ENCODE measurements around the gene RNASEL. TPM values are rescaled to one million over a fixed set of nuclear protein-coding genes. Genes with fewer than 3 reads are reported as not detected.

Gene RNASEL
- total and polyA plus RNA-seq, 3 experiments from 2014 or later, result 5.3 to 8.7 (median 5.6) TPM

- H3K27me3 ChIP-seq (ENCODE audit: insufficient read depth, low read length, poor library complexity, severe bottlenecking), result no peaks in the 10 kb centered on the region
- no peak overlapping the region for H3K27ac ChIP-seq (ENCODE audit: low read depth, low read length)
- Mint-ChIP-seq H3K36me3 (peaks cover 0 to 1% (median 0%) of the 10 kb centered on the region in 3 donors), H3K4me3 (peak overlapping the region in 6 of 7 donors; percentile 66 to 81 (median 78)), H3K27ac (peak overlapping the region in 4 of 8 donors; percentile 84 to 95 (median 90)), H3K4me1 (peaks cover 4 to 20% (median 17%) of the 10 kb centered on the region in 3 donors), H3K9me3 (no peaks in the 10 kb centered on the region), H3K27me3 (peaks cover 12 to 18% of the 10 kb centered on the region in 2 donors)
- H3K4me1 ChIP-seq (ENCODE audit: insufficient read depth, low read length), result peaks cover 26% of the 10 kb centered on the region
- CTCF ChIA-PET, result interaction anchor here (1.0 to 10.3 kb wide), 7 partner anchors 9 to 184 kb away, joined by 3 to 306 read pairs (median 5); partner anchors contain the start of genes NPL and RNASEL
- no peak for DNase-seq
- H3K9me3 ChIP-seq (ENCODE audit: low read length), result no peaks in the 10 kb centered on the region
- no peak overlapping the region for H3K4me3 ChIP-seq (ENCODE audit: low read length)
- H3K36me3 ChIP-seq (ENCODE audit: insufficient read depth, low read length), result no peaks in the 10 kb centered on the region
- POLR2A ChIA-PET, result interaction anchor here (1.1 to 1.9 kb wide), 2 partner anchors 13 to 180 kb away, joined by 4 to 6 read pairs; no protein-coding TSS in a partner anchor
Observed at GRCh38 chr1:182602935-182603645, 14.0 kb upstream of the RNASEL start.

- no peaks in the 10 kb centered on the region for H3K9me3 Mint-ChIP-seq
- peaks cover 0 to 1% (median 0%) of the 10 kb centered on the region in 3 donors for H3K36me3 Mint-ChIP-seq
- Histone ChIP-seq H3K9me3 (ENCODE audit: low read length) (no peaks in the 10 kb centered on the region), H3K4me3 (ENCODE audit: low read length) (no peak overlapping the region), H3K4me1 (ENCODE audit: insufficient read depth, low read length) (peaks cover 26% of the 10 kb centered on the region), H3K27ac (ENCODE audit: low read depth, low read length) (no peak overlapping the region), H3K36me3 (ENCODE audit: insufficient read depth, low read length) (no peaks in the 10 kb centered on the region), H3K27me3 (ENCODE audit: insufficient read depth, low read length, poor library complexity, severe bottlenecking) (no peaks in the 10 kb centered on the region)
- POLR2A ChIA-PET, result interaction anchor here (1.0 to 1.8 kb wide), 3 partner anchors 13 to 238 kb away, joined by 3 to 5 read pairs (median 3); partner anchors contain the start of gene RNASEL
- peaks cover 0 to 20% (median 17%) of the 10 kb centered on the region in 3 donors for H3K4me1 Mint-ChIP-seq
- no peak overlapping the region for H3K27ac Mint-ChIP-seq
- CTCF ChIA-PET, result interaction anchor here (1.8 to 10.3 kb wide), 5 partner anchors 10 to 185 kb away, joined by 3 to 306 read pairs (median 24); partner anchors contain the start of genes NPL and RNASEL
- no peak for DNase-seq
- H3K27me3 Mint-ChIP-seq, result peaks cover 6 to 11% of the 10 kb centered on the region in 2 donors
- H3K4me3 Mint-ChIP-seq, result no peak overlapping the region
Observed at GRCh38 chr1:182601913-182602312, 12.9 kb upstream of the RNASEL start.

- no peak overlapping the region for H3K27ac ChIP-seq (ENCODE audit: low read depth, low read length)
Observed at GRCh38 chr1:182601416-182601786, 12.3 kb upstream of the RNASEL start.

GRCh38 chr1:182600745-182601415 is 11.8 kb upstream of the RNASEL start:
- CTCF ChIA-PET, result interaction anchor here (0.7 to 10.3 kb wide), 11 partner anchors 11 to 242 kb away, joined by 3 to 306 read pairs (median 4); partner anchors contain the start of genes NPL and RNASEL

More at GRCh38 chr1:182601416-182601786, 12.3 kb upstream of the RNASEL start:
- H3K4me3 Mint-ChIP-seq, result no peak overlapping the region
- H3K9me3 Mint-ChIP-seq, result no peaks in the 10 kb centered on the region
- CTCF ChIA-PET, result interaction anchor here (0.9 to 10.3 kb wide), 9 partner anchors 10 to 196 kb away, joined by 3 to 306 read pairs (median 5); partner anchors contain the start of genes NPL and RNASEL
- H3K4me1 Mint-ChIP-seq, result peaks cover 0 to 20% (median 17%) of the 10 kb centered on the region in 3 donors
- POLR2A ChIA-PET, result interaction anchor here (1.0 to 1.8 kb wide), 3 partner anchors 13 to 239 kb away, joined by 3 to 5 read pairs (median 3); partner anchors contain the start of gene RNASEL
- H3K27me3 ChIP-seq (ENCODE audit: insufficient read depth, low read length, poor library complexity, severe bottlenecking), result no peaks in the 10 kb centered on the region
- H3K36me3 ChIP-seq (ENCODE audit: insufficient read depth, low read length), result no peaks in the 10 kb centered on the region
- H3K36me3 Mint-ChIP-seq, result peaks cover 0 to 1% (median 0%) of the 10 kb centered on the region in 3 donors
- H3K4me1 ChIP-seq (ENCODE audit: insufficient read depth, low read length), result peaks cover 26% of the 10 kb centered on the region
- no peaks in the 10 kb centered on the region for H3K9me3 ChIP-seq (ENCODE audit: low read length)
- H3K4me3 ChIP-seq (ENCODE audit: low read length), result no peak overlapping the region
- H3K27me3 Mint-ChIP-seq, result peaks cover 1 to 8% of the 10 kb centered on the region in 2 donors
- DNase-seq, result peak; percentile 52 to 73 (median 67)
- H3K27ac Mint-ChIP-seq, result no peak overlapping the region

GRCh38 chr1:182600036-182600713 is 11.1 kb upstream of the RNASEL start:
- H3K9me3 ChIP-seq (ENCODE audit: low read length), result no peaks in the 10 kb centered on the region
- no peaks in the 10 kb centered on the region for H3K27me3 ChIP-seq (ENCODE audit: insufficient read depth, low read length, poor library complexity, severe bottlenecking)
- no peak for DNase-seq
- Mint-ChIP-seq H3K4me3 (no peak overlapping the region), H3K27ac (no peak overlapping the region), H3K36me3 (peaks cover 0 to 1% (median 0%) of the 10 kb centered on the region in 3 donors), H3K9me3 (no peaks in the 10 kb centered on the region), H3K4me1 (peaks cover 5 to 23% (median 17%) of the 10 kb centered on the region in 3 donors), H3K27me3 (peaks cover 0 to 11% of the 10 kb centered on the region in 2 donors)
- POLR2A ChIA-PET, result interaction anchor here (0.5 to 1.8 kb wide), 3 partner anchors 12 to 188 kb away, joined by 3 to 5 read pairs (median 4); partner anchors contain the start of gene RNASEL
- peaks cover 26% of the 10 kb centered on the region for H3K4me1 ChIP-seq (ENCODE audit: insufficient read depth, low read length)
- no peak overlapping the region for H3K4me3 ChIP-seq (ENCODE audit: low read length)
- no peak overlapping the region for H3K27ac ChIP-seq (ENCODE audit: low read depth, low read length)
- H3K36me3 ChIP-seq (ENCODE audit: insufficient read depth, low read length), result no peaks in the 10 kb centered on the region
- CTCF ChIA-PET, result interaction anchor here (0.7 to 10.3 kb wide), 9 partner anchors 11 to 243 kb away, joined by 3 to 306 read pairs (median 5); partner anchors contain the start of genes NPL and RNASEL

More at GRCh38 chr1:182600745-182601415, 11.8 kb upstream of the RNASEL start:
- Histone ChIP-seq H3K27ac (ENCODE audit: low read depth, low read length) (no peak overlapping the region), H3K4me3 (ENCODE audit: low read length) (no peak overlapping the region), H3K4me1 (ENCODE audit: insufficient read depth, low read length) (peaks cover 26% of the 10 kb centered on the region), H3K27me3 (ENCODE audit: insufficient read depth, low read length, poor library complexity, severe bottlenecking) (no peaks in the 10 kb centered on the region), H3K36me3 (ENCODE audit: insufficient read depth, low read length) (no peaks in the 10 kb centered on the region), H3K9me3 (ENCODE audit: low read length) (no peaks in the 10 kb centered on the region)
- peaks cover 0 to 10% of the 10 kb centered on the region in 2 donors for H3K27me3 Mint-ChIP-seq
- H3K4me1 Mint-ChIP-seq, result peaks cover 2 to 20% (median 17%) of the 10 kb centered on the region in 3 donors
- POLR2A ChIA-PET, result interaction anchor here (0.5 to 1.8 kb wide), 4 partner anchors 12 to 239 kb away, joined by 3 to 5 read pairs (median 4); partner anchors contain the start of gene RNASEL
- peaks cover 0 to 1% (median 0%) of the 10 kb centered on the region in 3 donors for H3K36me3 Mint-ChIP-seq
- H3K27ac Mint-ChIP-seq, result no peak overlapping the region
- no peak overlapping the region for H3K4me3 Mint-ChIP-seq
- no peaks in the 10 kb centered on the region for H3K9me3 Mint-ChIP-seq
- no peak for DNase-seq

- peaks cover 5 to 17% (median 12%) of the 10 kb centered on the region in 3 donors for H3K4me1 Mint-ChIP-seq
- H3K27me3 Mint-ChIP-seq, result peaks cover 0 to 7% of the 10 kb centered on the region in 2 donors
- CTCF ChIA-PET, result interaction anchor here (1.1 to 10.3 kb wide), 4 partner anchors 10 to 188 kb away, joined by 3 to 306 read pairs (median 34); partner anchors contain the start of genes NPL and RNASEL
- Histone ChIP-seq H3K36me3 (ENCODE audit: insufficient read depth, low read length) (no peaks in the 10 kb centered on the region), H3K4me1 (ENCODE audit: insufficient read depth, low read length) (peaks cover 18% of the 10 kb centered on the region), H3K27me3 (ENCODE audit: insufficient read depth, low read length, poor library complexity, severe bottlenecking) (no peaks in the 10 kb centered on the region), H3K27ac (ENCODE audit: low read depth, low read length) (no peak overlapping the region), H3K9me3 (ENCODE audit: low read length) (no peaks in the 10 kb centered on the region), H3K4me3 (ENCODE audit: low read length) (no peak overlapping the region)
- peak in 1 of 5 donors; percentile 6 for DNase-seq
- peaks cover 0 to 1% (median 0%) of the 10 kb centered on the region in 3 donors for H3K36me3 Mint-ChIP-seq
- no peaks in the 10 kb centered on the region for H3K9me3 Mint-ChIP-seq
- no peak overlapping the region for H3K4me3 Mint-ChIP-seq
- POLR2A ChIA-PET, result no interaction called here
- H3K27ac Mint-ChIP-seq, result no peak overlapping the region
Observed at GRCh38 chr1:182599339-182599738, 10.3 kb upstream of the RNASEL start.

- no peak overlapping the region for H3K27ac ChIP-seq (ENCODE audit: low read depth, low read length)
- no peak for DNase-seq
- Mint-ChIP-seq H3K4me3 (no peak overlapping the region), H3K36me3 (peaks cover 0 to 1% (median 0%) of the 10 kb centered on the region in 3 donors), H3K27me3 (peaks cover 0 to 7% of the 10 kb centered on the region in 2 donors), H3K27ac (no peak overlapping the region), H3K9me3 (no peaks in the 10 kb centered on the region), H3K4me1 (peaks cover 3 to 7% (median 5%) of the 10 kb centered on the region in 3 donors)
- H3K9me3 ChIP-seq (ENCODE audit: low read length), result no peaks in the 10 kb centered on the region
- no peak overlapping the region for H3K4me3 ChIP-seq (ENCODE audit: low read length)
- no peaks in the 10 kb centered on the region for H3K27me3 ChIP-seq (ENCODE audit: insufficient read depth, low read length, poor library complexity, severe bottlenecking)
- CTCF ChIA-PET, result interaction anchor here (2.1 to 10.3 kb wide), 3 partner anchors 9 to 189 kb away, joined by 7 to 306 read pairs (median 44); partner anchors contain the start of genes NPL and RNASEL
- POLR2A ChIA-PET, result no interaction called here
- peaks cover 10% of the 10 kb centered on the region for H3K4me1 ChIP-seq (ENCODE audit: insufficient read depth, low read length)
- H3K36me3 ChIP-seq (ENCODE audit: insufficient read depth, low read length), result no peaks in the 10 kb centered on the region
Observed at GRCh38 chr1:182598296-182598695, 9.2 kb upstream of the RNASEL start.
